Uterus (tissue), 4 donors: ENCODE results near the gene ZFAND3. TPM values are rescaled to one million over a fixed set of nuclear protein-coding genes. Genes with fewer than 3 reads are reported as not detected.

Source experiments
- DNase-seq, 2 donors: peaks; one replicate each; pipeline ENCODE4 v3.0.0-alpha.2; 2019 to 2020
- H3K27ac ChIP-seq, 2 donors: fragments of 200-600 bp; sonication (generic); 1 replicate in 1 of 2; 2 replicates in 1 of 2; pipeline ENCODE4 v1.5.1; 2016 to 2018
- H3K27me3 ChIP-seq, 2 donors: fragments of 200-600 bp; sonication (generic); one replicate each; pipeline ENCODE4 v1.5.1; 2018 to 2019; ENCODE audit warnings: control low read depth in 1 of 2
- H3K36me3 ChIP-seq, 2 donors: fragments of 200-600 bp; sonication (generic); one replicate each; pipeline ENCODE4 v1.5.1; 2019; ENCODE audit warnings: control low read depth in 1 of 2
- H3K4me1 ChIP-seq, 2 donors: fragments of 200-600 bp; sonication (generic); one replicate each; pipeline ENCODE4 v1.5.1; 2018 to 2019; ENCODE audit warnings: control low read depth in 1 of 2
- H3K4me3 ChIP-seq, 2 donors: fragments of 200-600 bp; sonication (generic); 1 replicate in 1 of 2; 2 replicates in 1 of 2; pipeline ENCODE4 v1.5.1; 2018 to 2019; ENCODE audit warnings: mild to moderate bottlenecking in 1 of 2
- H3K9me3 ChIP-seq, 2 donors: fragments of 200-600 bp; sonication (generic); one replicate each; pipeline ENCODE4 v1.5.1; 2019; ENCODE audit warnings: control low read depth in 1 of 2
- POLR2A ChIP-seq, 2 donors: fragments of 450-650 bp; IDR thresholded peaks; one replicate each; pipeline ENCODE4 v1.6.1; 2016; ENCODE audit warnings: antibody characterized with exemption in 2 of 2, mild to moderate bottlenecking in 1 of 2, moderate library complexity in 1 of 2
- intact Hi-C: fragments of 100-400 bp; cut with DNase I; formaldehyde crosslinking; loops from one replicate; pipeline ENCODE4 v1.15.1; 2023; ENCODE audit warnings: low total_unique reads
- total RNA-seq, 4 donors: library from RNA; depleted of rRNA in 3 of 4; stranded (reverse); fragments of >200 nt in 3 of 4; gene quantifications; one replicate each; pipeline versions ENCODE4 v1.1.0 to v1.2.4, GENCODE V29; 2014 to 2023
- TF ChIP-seq, protein P1 (sequence below), 4 experiments: fragments of 200-600 bp in 2 of 4; fragments of 450-650 bp in 2 of 4; sonication (generic) in 2 of 4; IDR thresholded peaks; one replicate each; pipeline ENCODE4 v1.5.1; 2016 to 2019; ENCODE audit warnings: antibody characterized with exemption in 4 of 4, mild to moderate bottlenecking in 2 of 4, moderate library complexity in 1 of 4
- donor health status: DM: yes; HTN: yes; CAD: no.

ZFAND3 gene
- total RNA-seq, 4 donors from 2014 or later, result 5.0 to 81.9 (median 54.6) TPM

GRCh38 chr6:38113825-38114576 lies 294.5 kb downstream of the ZFAND3 start:
- Histone ChIP-seq H3K27me3 (no peaks in the 10 kb centered on the region), H3K9me3 (no peaks in the 10 kb centered on the region), H3K27ac (no peak overlapping the region), H3K4me3 (no peak overlapping the region), H3K36me3 (no peaks in the 10 kb centered on the region), H3K4me1 (no peaks in the 10 kb centered on the region)
- intact Hi-C loops, result no loop called here
- no peak for DNase-seq
- no peak for TF ChIP-seq POLR2A (IDR thresholded peaks at IDR 0.05)
- TF ChIP-seq, protein P1, sequence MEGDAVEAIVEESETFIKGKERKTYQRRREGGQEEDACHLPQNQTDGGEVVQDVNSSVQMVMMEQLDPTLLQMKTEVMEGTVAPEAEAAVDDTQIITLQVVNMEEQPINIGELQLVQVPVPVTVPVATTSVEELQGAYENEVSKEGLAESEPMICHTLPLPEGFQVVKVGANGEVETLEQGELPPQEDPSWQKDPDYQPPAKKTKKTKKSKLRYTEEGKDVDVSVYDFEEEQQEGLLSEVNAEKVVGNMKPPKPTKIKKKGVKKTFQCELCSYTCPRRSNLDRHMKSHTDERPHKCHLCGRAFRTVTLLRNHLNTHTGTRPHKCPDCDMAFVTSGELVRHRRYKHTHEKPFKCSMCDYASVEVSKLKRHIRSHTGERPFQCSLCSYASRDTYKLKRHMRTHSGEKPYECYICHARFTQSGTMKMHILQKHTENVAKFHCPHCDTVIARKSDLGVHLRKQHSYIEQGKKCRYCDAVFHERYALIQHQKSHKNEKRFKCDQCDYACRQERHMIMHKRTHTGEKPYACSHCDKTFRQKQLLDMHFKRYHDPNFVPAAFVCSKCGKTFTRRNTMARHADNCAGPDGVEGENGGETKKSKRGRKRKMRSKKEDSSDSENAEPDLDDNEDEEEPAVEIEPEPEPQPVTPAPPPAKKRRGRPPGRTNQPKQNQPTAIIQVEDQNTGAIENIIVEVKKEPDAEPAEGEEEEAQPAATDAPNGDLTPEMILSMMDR (IDR thresholded peaks at IDR 0.05), result no peak

GRCh38 chr6:38114976-38115625 lies 295.6 kb downstream of the ZFAND3 start:
- no peak overlapping the region for H3K4me3 ChIP-seq
- no peaks in the 10 kb centered on the region for H3K4me1 ChIP-seq
- intact Hi-C loops, result no loop called here
- no peaks in the 10 kb centered on the region for H3K27me3 ChIP-seq
- no peaks in the 10 kb centered on the region for H3K9me3 ChIP-seq
- H3K27ac ChIP-seq, result no peak overlapping the region
- TF ChIP-seq, protein P1 (IDR thresholded peaks at IDR 0.05), result no peak
- no peak for TF ChIP-seq POLR2A (IDR thresholded peaks at IDR 0.05)
- DNase-seq, result no peak
- no peaks in the 10 kb centered on the region for H3K36me3 ChIP-seq

- Histone ChIP-seq H3K36me3 (no peaks in the 10 kb centered on the region), H3K4me1 (no peaks in the 10 kb centered on the region), H3K9me3 (no peaks in the 10 kb centered on the region), H3K27me3 (no peaks in the 10 kb centered on the region), H3K4me3 (no peak overlapping the region), H3K27ac (no peak overlapping the region)
- intact Hi-C loops, result no loop called here
- TF ChIP-seq, protein P1 (IDR thresholded peaks at IDR 0.05), result no peak
- TF ChIP-seq POLR2A (IDR thresholded peaks at IDR 0.05), result no peak
- no peak for DNase-seq
Observed at GRCh38 chr6:38115626-38116008, 296.1 kb downstream of the ZFAND3 start.

- intact Hi-C loops, result no loop called here
- no peak for TF ChIP-seq POLR2A (IDR thresholded peaks at IDR 0.05)
- TF ChIP-seq, protein P1 (IDR thresholded peaks at IDR 0.05), result no peak
- Histone ChIP-seq H3K4me3 (no peak overlapping the region), H3K27me3 (no peaks in the 10 kb centered on the region), H3K27ac (no peak overlapping the region), H3K9me3 (no peaks in the 10 kb centered on the region), H3K4me1 (no peaks in the 10 kb centered on the region), H3K36me3 (no peaks in the 10 kb centered on the region)
- DNase-seq, result no peak
Observed at GRCh38 chr6:38116248-38116647, 296.7 kb downstream of the ZFAND3 start.

- intact Hi-C loops, result no loop called here
- Histone ChIP-seq H3K9me3 (no peaks in the 10 kb centered on the region), H3K27ac (no peak overlapping the region), H3K4me1 (no peaks in the 10 kb centered on the region), H3K36me3 (no peaks in the 10 kb centered on the region), H3K4me3 (no peak overlapping the region), H3K27me3 (no peaks in the 10 kb centered on the region)
- TF ChIP-seq POLR2A (IDR thresholded peaks at IDR 0.05), result no peak
- TF ChIP-seq, protein P1 (IDR thresholded peaks at IDR 0.05), result no peak
- no peak for DNase-seq
Observed at GRCh38 chr6:38117281-38117680, 297.8 kb downstream of the ZFAND3 start.
